Measurements from ENCODE around the gene LEP. TPM values are rescaled to one million over a fixed set of nuclear protein-coding genes. Genes with fewer than 3 reads are reported as not detected.

Gene LEP
- total RNA-seq, 1 experiment from 2014 or later = not detected

GRCh38 chr7:128235471-128235870 lies 5.6 kb upstream of the LEP start:
- ChIA-PET CTCF (interaction anchor here (0.6 to 1.1 kb wide), 3 partner anchors 15 to 192 kb away, joined by 3 to 7 read pairs (median 4); no protein-coding TSS in a partner anchor), POLR2A (no interaction called here)
- H3K4me1 Mint-ChIP-seq = 0 out of 2 replicates have a peak, but pooled peaks cover 3% of the 10 kb centered on the region
- no peak for TF ChIP-seq ATF1 (CRISPR knock-in tag; IDR thresholded peaks at IDR 0.05)
- TF ChIP-seq ZMAT4 (CRISPR knock-in tag; IDR thresholded peaks at IDR 0.05) = no peak
- no peak for TF ChIP-seq MAX (CRISPR knock-in tag; IDR thresholded peaks at IDR 0.05)
- TF ChIP-seq SP1 (CRISPR knock-in tag; conservative IDR thresholded peaks at IDR 0.05) = no peak
- no peak for TF ChIP-seq ZNF425 (CRISPR knock-in tag; conservative IDR thresholded peaks at IDR 0.05)
- TF ChIP-seq ZNF532 (CRISPR knock-in tag; IDR thresholded peaks at IDR 0.05; ENCODE audit: borderline replicate concordance) = no peak
- TF ChIP-seq ZNF416 (CRISPR knock-in tag; IDR thresholded peaks at IDR 0.05) = no peak
- TF ChIP-seq ATF6 (CRISPR knock-in tag; IDR thresholded peaks at IDR 0.05) = no peak
- TF ChIP-seq ARID4B (CRISPR knock-in tag; IDR thresholded peaks at IDR 0.05; ENCODE audit: borderline replicate concordance) = no peak
- TF ChIP-seq E2F1 (CRISPR knock-in tag; IDR thresholded peaks at IDR 0.05) = no peak
- TF ChIP-seq CBFB (CRISPR knock-in tag; IDR thresholded peaks at IDR 0.05; ENCODE audit: low read depth) = no peak
- no peak for TF ChIP-seq STAT6 (CRISPR knock-in tag; conservative IDR thresholded peaks at IDR 0.05; ENCODE audit: low read depth)
- H3K36me3 Mint-ChIP-seq = peaks cover 23% of the 10 kb centered on the region
- ATAC-seq (peak; percentile 42; the same call in 1 of the 2 replicates), DNase-seq (ENCODE audit: low spot score) (no peak)
- no peak overlapping the region for H3K4me3 Mint-ChIP-seq
- H3K27ac Mint-ChIP-seq = no peak overlapping the region
- H3K27me3 Mint-ChIP-seq (ENCODE audit: low read depth) = peaks cover 25% of the 10 kb centered on the region
- peaks cover 34% of the 10 kb centered on the region for H3K9me3 Mint-ChIP-seq

All from WTC11 (cell line).